Suprapubic skin (tissue), 4 donors: ENCODE measurements around the gene ARHGEF25.

ENCODE experiments used
- CTCF ChIP-seq, 2 donors: fragments of 200-600 bp in 1 of 2; fragments of 450-650 bp in 1 of 2; sonication (generic) in 1 of 2; IDR thresholded peaks; one replicate each; pipeline ENCODE4 v1.5.1; 2016 to 2019; ENCODE audit warnings: antibody characterized with exemption in 2 of 2, mild to moderate bottlenecking in 1 of 2, moderate library complexity in 1 of 2
- EP300 ChIP-seq: sonication (generic); formaldehyde crosslinking; IDR thresholded peaks from one replicate; pipeline ENCODE4 v1.6.1; 2017; ENCODE audit warnings: antibody characterized with exemption
- POLR2A ChIP-seq, 2 donors: fragments of 450-650 bp; IDR thresholded peaks; one replicate each; pipeline ENCODE4 v1.6.1; 2017; ENCODE audit warnings: antibody characterized with exemption in 2 of 2, mild to moderate bottlenecking in 2 of 2, moderate library complexity in 2 of 2
- POLR2AphosphoS5 ChIP-seq, 3 donors: sonication (generic); formaldehyde crosslinking; IDR thresholded peaks; one replicate each; pipeline ENCODE4 v1.6.1; 2017; ENCODE audit warnings: antibody characterized with exemption in 3 of 3

GRCh38 chr12:57586128-57586527 lies 25.1 kb upstream of the ARHGEF25 start:
- no peak for TF ChIP-seq POLR2AphosphoS5 (IDR thresholded peaks at IDR 0.05)
- no peak for TF ChIP-seq CTCF (IDR thresholded peaks at IDR 0.05)
- TF ChIP-seq POLR2A (IDR thresholded peaks at IDR 0.05): no peak
- TF ChIP-seq EP300: no peak
